Vagina (tissue), 2 donors: ENCODE data around the gene SAT2. TPM values are rescaled to one million over a fixed set of nuclear protein-coding genes. Genes with fewer than 3 reads are reported as not detected.
A peak's percentile ranks its signal among the peaks of the same experiment; 100 is the strongest.

ENCODE experiments used
- DNase-seq, 2 donors: peaks; one replicate each; pipeline ENCODE4 v3.0.0-alpha.2; 2017; ENCODE audit errors: extremely low spot score in 2 of 2
- H3K27ac ChIP-seq: fragments of 200-600 bp; sonication (generic); one replicate; pipeline ENCODE4 v1.5.1; 2019
- H3K27me3 ChIP-seq: fragments of 200-600 bp; sonication (generic); one replicate; pipeline ENCODE4 v1.5.1; 2019
- H3K36me3 ChIP-seq, 2 donors: fragments of 200-600 bp; sonication (generic); one replicate each; pipeline ENCODE4 v1.5.1; 2017 to 2019
- H3K4me1 ChIP-seq: fragments of 200-600 bp; sonication (generic); one replicate; pipeline ENCODE4 v1.5.1; 2019
- H3K4me3 ChIP-seq, 2 donors: fragments of 200-600 bp; sonication (generic); 1 replicate in 1 of 2; 2 replicates in 1 of 2; pipeline ENCODE4 v1.5.1; 2016 to 2019
- H3K9me3 ChIP-seq: fragments of 200-600 bp; sonication (generic); one replicate; pipeline ENCODE4 v1.5.1; 2019
- CTCF ChIP-seq, 3 experiments: fragments of 450-650 bp in 2 of 3; fragments of 200-600 bp in 1 of 3; sonication (generic) in 1 of 3; IDR thresholded peaks; one replicate each; pipeline ENCODE4 v1.5.1; 2017 to 2019; ENCODE audit warnings: antibody characterized with exemption in 3 of 3, mild to moderate bottlenecking in 2 of 3, moderate library complexity in 2 of 3
- POLR2A ChIP-seq, 2 donors: fragments of 450-650 bp; IDR thresholded peaks; one replicate each; pipeline ENCODE4 v1.6.1; 2017; ENCODE audit warnings: antibody characterized with exemption in 2 of 2, mild to moderate bottlenecking in 2 of 2, moderate library complexity in 2 of 2
- POLR2AphosphoS5 ChIP-seq, 2 donors: sonication (generic); formaldehyde crosslinking; IDR thresholded peaks; one replicate each; pipeline ENCODE4 v1.9.0; 2017; ENCODE audit warnings: antibody characterized with exemption in 2 of 2, mild to moderate bottlenecking in 2 of 2, low read depth in 1 of 2; ENCODE audit not compliant: insufficient read depth in 1 of 2
- intact Hi-C: fragments of 100-400 bp; cut with DNase I; formaldehyde crosslinking; loops from one replicate; pipeline ENCODE4 v1.15.1; 2023
- total RNA-seq: library from RNA; depleted of rRNA; stranded (reverse); fragments of >200 nt; gene quantifications from one replicate; pipeline ENCODE4 v1.2.3, GENCODE V29; 2016

The SAT2 gene
- total RNA-seq, 1 donor from 2014 or later = 69.7 TPM

- Histone ChIP-seq H3K27ac (no peak overlapping the region), H3K27me3 (peaks cover 14% of the 10 kb centered on the region), H3K4me1 (peaks cover 22% of the 10 kb centered on the region), H3K36me3 (no peaks in the 10 kb centered on the region), H3K4me3 (no peak overlapping the region), H3K9me3 (no peaks in the 10 kb centered on the region)
- intact Hi-C loops = no loop called here
- TF ChIP-seq CTCF (IDR thresholded peaks at IDR 0.05) (no peak), POLR2A (IDR thresholded peaks at IDR 0.05) (no peak), POLR2AphosphoS5 (IDR thresholded peaks at IDR 0.05; ENCODE audit: insufficient read depth in 1 of 2, low read depth in 1 of 2) (no peak)
- DNase-seq = no peak
Observed at GRCh38 chr17:7654832-7655540, 27.4 kb upstream of the SAT2 start.

DNA sequence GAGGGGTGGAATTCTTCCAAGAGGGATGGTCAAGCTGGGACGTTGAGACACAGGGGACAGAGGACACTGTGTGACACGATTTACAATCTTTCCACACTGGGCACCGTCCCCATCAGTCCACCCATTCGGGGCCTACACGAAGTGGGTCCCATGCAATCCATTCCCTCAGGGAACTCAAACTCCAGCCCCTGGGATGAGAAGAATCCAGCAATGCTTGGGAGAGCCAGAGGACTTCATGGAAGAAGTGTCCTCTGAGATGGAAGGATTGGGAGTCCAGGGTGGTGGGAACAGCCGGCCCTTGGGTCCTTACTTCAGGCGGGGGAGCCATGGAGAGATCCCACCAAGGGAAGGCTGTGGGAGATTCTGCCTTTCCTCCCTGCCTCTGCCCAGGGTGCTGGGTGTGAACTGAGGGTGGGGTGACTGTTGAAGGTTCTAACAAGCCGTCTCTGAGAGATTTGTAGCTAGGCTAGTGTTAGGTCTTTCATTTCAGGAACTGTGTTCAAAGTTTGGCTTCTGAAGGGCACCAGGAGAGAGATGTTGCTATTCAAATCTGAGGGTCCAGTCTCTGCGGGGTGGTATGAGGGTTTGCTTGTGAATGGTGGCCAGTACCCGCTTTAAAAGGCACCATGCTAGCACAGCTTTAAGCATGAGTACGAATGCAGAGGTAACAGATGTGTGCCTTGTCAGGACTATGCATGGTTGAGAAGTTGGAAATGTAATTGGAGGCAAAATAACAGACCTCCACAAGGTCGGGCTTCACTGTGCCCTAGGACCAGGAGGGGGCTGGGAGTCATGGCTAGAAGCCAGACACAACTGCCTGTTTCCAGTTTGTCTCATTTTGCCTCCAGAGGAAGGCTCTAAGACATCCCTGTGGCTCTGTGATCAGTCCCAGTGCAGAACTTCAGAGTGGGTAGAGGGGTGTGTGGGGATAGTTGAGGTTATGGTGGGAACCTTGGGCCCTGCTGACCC, 25.1 kb upstream of the SAT2 start:
- Histone ChIP-seq H3K9me3 (no peaks in the 10 kb centered on the region), H3K27ac (peak overlapping the region; percentile 73), H3K27me3 (peaks cover 14% of the 10 kb centered on the region), H3K4me3 (no peak overlapping the region), H3K36me3 (no peaks in the 10 kb centered on the region), H3K4me1 (peaks cover 24% of the 10 kb centered on the region)
- no peak for DNase-seq
- intact Hi-C loops = no loop called here
- TF ChIP-seq POLR2AphosphoS5 (IDR thresholded peaks at IDR 0.05; ENCODE audit: insufficient read depth in 1 of 2, low read depth in 1 of 2) (no peak), CTCF (IDR thresholded peaks at IDR 0.05) (no peak), POLR2A (IDR thresholded peaks at IDR 0.05) (no peak)

GRCh38 chr17:7651665-7652387, 24.2 kb upstream of the SAT2 start:
- H3K27ac ChIP-seq = peak overlapping the region; percentile 73
- no peaks in the 10 kb centered on the region for H3K36me3 ChIP-seq
- intact Hi-C loops = no loop called here
- peaks cover 14% of the 10 kb centered on the region for H3K27me3 ChIP-seq
- no peak for TF ChIP-seq POLR2A (IDR thresholded peaks at IDR 0.05)
- no peak for TF ChIP-seq CTCF (IDR thresholded peaks at IDR 0.05)
- TF ChIP-seq POLR2AphosphoS5 (IDR thresholded peaks at IDR 0.05; ENCODE audit: insufficient read depth in 1 of 2, low read depth in 1 of 2) = no peak
- peaks cover 24% of the 10 kb centered on the region for H3K4me1 ChIP-seq
- H3K4me3 ChIP-seq = peak overlapping the region; percentile 51 to 62
- no peaks in the 10 kb centered on the region for H3K9me3 ChIP-seq
- no peak for DNase-seq

DNA sequence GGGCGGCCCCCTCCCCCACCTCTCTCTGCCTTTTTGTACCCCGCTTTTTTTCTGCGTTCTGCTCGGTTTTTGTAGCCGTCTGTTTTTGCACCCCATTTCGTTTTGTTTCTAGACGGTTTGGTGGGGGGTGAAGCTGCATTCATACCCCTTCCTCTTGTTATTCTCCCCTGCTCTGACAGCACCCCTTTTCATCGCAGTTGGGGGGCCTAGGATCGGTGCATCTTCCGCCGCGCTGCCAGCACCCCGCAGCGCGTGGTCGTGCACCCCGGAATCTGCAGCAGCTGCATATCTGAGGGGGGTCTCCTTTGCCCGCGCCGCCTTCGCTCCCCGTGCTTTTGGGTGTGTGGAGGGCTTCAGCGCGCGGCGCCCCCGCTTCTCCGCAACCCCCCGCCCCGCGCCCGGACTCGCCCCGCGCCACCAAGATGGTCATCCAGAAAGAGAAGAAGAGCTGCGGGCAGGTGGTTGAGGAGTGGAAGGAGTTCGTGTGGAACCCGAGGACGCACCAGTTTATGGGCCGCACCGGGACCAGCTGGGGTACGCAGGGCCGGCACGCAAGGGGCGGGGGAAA, 23.6 kb upstream of the SAT2 start:
- H3K27me3 ChIP-seq = peaks cover 14% of the 10 kb centered on the region
- peak overlapping the region; percentile 73 for H3K27ac ChIP-seq
- DNase-seq = no peak
- H3K4me1 ChIP-seq = peaks cover 24% of the 10 kb centered on the region
- H3K36me3 ChIP-seq = no peaks in the 10 kb centered on the region
- intact Hi-C loops = no loop called here
- TF ChIP-seq POLR2AphosphoS5 (IDR thresholded peaks at IDR 0.05; ENCODE audit: insufficient read depth in 1 of 2, low read depth in 1 of 2) = no peak
- no peaks in the 10 kb centered on the region for H3K9me3 ChIP-seq
- peak overlapping the region; percentile 51 to 62 for H3K4me3 ChIP-seq
